Measurements from ENCODE around the gene ACSL4.
A peak's percentile ranks its signal among the peaks of the same experiment; 100 is the strongest.
"Not testable (repeated sequence)": the region's sequence is repeated elsewhere in the genome, so short reads cannot be mapped to it uniquely, and the experiment has no call there.

Gene ACSL4

DNA sequence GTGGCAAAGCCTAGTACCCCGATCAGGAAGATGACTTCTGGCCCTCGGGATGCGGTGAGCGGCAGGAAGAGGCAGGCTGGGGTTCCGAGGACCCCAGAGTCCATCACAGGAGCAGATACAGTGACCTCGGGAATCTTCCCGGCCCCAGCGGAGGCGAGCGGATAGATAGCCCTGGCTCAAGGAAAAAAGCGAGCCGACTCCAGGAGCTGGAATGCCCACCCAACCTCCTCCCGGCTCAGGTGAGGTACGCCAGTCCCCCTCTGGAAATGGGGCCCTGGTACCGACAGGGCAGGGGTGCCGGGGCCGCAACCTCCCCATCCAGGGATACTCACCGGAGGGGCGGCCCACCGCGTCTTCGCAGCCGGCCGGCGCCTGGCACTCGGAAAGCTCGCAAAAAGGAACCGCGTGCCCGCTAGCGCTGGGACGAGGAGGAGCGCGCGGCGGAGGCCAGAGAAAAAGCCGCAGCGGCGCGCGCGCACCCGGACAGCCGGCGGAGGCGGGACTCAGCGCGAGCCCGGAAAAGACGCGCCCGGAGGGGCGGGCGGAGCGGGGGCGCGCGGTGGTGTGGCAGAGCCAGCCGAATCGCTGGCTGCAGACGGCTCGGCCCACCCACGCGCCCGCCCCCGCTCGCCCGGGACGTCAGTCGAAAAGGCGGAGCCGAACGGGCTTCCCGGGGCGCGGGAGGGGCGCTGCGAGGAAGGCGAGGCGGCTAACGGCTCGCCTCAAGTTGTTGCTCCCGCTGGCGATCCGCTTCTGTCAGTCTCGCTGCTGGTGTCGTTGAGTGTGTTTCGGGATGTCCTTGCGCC, at the start of gene ACSL4:
Gene ACSL4 (minus strand): TSS at position 451 of the 806 bp plus-strand sequence. CDS start 49,894 bp downstream, outside the sequence.
- peak; percentile 85 for DNase-seq

DNA sequence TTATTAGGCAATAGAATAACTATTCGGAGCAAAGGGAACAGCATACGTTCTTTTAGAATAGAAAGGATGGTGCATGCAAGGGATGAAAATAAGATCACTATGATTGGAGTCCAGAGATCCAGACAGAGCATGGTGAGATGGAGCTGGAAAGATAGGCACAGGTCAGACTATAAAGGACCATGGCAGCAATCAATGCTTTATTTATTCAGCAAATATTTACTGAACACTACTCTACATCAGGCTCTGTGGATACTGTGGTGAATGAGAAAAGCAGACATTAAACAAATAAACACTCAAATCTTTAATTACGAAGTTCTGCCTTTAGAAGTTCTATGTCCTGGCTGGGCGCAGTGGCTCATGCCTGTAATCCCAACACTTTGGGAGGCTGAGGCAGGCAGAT, 44.7 kb upstream of the ACSL4 start:
- no peak for DNase-seq

DNA sequence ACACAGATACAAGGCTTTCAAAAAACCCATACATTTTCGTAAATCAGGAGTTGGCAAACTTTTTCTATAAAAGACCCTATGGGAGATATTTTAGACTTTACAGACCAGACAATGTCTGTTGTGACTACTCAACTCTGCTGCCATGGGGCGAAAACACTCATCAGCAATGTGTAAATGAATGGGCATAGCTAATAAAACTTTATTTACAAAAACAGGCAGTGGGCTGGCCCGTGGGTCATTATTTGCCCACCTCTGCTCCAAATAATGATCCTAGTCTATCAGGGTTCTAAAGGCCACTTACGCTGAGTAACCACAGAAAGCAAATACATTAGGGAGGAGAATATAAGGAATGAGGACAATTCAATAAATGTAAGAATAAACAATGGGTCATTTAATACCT, 43.9 kb upstream of the ACSL4 start:
- no peak for DNase-seq

DNA sequence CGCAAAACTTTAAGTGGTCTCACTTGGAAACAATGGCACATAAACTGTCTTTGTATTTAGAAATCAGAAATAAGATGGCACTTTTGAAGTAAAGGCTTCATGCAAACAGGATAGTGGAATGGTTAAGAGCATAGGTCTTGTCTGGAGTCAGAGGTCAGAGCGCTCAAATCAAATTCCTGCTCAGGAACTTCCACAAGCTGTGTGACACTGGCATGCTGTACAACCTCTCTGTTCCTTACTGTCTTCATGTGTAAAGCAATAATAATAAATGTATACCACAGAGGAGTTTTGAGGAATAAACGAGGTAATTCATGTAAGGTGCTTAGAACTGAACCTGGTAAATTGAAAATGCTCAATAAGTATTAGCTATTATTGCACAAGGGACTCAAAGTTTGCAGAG, 43.4 kb upstream of the ACSL4 start:
- DNase-seq, result no peak

DNA sequence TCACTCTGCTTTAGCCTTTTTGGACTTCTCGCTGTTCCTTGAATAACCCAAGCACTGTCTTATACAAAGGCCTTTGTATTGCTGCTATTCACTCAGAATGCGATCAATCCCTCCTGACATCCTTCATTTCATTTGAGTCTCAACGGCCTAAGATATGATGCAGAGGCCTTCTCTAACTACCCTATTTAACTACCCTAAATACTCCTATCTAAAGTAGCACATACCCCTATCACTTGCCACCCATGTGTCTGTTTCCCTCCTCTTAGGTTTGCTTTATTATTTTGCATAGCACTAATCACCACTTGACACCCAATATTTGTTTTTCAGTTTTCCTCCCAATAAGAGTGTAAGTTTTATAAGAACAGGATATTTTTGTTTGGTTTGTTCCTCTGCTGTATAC, 42.3 kb upstream of the ACSL4 start:
- DNase-seq, result no peak

DNA sequence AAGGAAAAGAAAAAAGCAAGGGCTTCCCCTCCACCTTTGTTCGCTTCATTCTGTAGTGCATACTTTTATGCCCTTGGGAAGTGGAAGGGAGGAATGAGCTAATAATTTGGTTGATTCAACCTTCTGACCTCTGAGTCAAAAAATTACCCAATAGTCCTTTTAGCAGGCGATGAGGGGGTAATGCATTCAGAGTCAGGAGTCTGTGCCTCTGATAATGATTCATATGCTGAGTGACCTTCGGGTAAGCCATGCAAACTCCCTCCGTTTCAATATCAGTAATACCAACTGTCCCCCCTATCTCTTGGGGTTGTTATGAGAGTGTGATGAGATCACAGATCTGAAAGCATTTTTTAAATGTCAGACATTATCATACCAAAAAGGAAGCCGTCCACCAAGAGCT, 41.6 kb upstream of the ACSL4 start:
- no peak for DNase-seq

DNA sequence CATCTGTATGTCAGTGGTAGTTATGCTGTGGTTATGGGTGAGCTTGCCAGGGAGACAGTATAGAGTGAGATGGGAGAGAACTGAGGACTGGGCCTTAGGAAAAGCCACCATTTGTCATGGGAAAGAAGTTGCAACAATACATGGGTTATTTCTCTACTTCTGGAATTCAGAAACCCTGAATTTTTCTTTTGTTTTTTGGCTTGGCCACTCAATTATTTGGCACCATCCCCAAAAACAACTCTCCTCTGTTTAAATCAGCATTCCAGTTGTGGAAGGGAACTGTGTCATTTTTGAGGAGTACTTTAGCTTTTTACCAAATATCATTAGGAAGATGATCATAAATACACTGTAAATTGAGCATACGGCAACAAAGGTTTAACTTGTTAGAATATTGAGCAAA, 41.1 kb upstream of the ACSL4 start:
- no peak for DNase-seq

DNA sequence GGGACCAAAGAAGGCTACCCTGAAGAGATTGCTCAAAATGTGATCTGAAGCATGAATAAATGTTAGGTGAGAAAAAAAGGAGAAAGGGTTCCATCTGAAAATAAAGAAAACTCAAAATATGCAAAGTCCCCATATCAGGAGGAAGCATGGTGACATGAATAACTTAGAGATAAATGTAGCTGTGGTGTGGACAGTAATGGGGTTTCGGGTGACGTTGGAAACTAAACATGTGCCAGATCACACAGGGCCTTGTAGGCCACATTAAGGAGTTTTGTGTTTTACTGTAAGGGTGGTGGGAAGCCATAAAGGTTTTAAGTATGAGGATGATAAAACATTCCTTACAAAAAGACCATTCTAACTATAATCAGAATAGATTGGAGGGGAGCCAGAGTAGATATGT, 40.3 kb upstream of the ACSL4 start:
- no peak for DNase-seq

DNA sequence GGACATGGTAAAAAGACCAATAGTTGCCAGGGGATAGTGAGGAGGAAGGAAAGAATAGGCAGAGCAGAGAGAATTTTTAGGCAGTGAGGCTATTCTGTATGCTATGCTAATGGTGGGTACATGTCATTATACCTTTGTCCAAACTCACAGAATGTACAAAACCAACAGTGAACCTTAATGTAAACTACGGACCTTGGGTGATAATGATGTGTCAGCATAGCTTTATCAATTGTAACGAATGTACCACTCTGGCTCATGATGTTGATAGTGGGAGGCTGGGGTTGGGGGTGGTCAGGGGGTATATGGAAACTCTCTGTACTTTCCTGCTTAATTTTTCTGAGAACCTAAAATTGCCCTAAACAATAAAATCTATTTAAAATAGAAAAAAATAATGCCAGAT, 37.7 kb upstream of the ACSL4 start:
- DNase-seq, result no peak

DNA sequence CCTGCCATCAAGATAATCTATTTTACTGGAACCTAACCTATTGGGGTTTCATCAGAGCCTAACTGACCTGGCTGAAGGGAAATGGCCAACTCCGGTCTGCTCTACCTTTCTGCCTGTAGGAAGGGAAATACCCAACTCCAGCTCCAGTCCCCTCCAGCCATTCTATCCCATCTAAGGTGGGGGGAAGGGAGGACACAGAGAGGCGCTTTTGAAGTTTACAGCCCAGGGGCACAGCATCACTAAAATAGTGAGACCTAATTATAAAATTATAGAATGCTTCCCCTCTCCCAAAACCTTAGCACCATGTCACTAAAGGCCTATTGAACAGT, 27.8 kb upstream of the ACSL4 start:
- DNase-seq, result no peak

DNA sequence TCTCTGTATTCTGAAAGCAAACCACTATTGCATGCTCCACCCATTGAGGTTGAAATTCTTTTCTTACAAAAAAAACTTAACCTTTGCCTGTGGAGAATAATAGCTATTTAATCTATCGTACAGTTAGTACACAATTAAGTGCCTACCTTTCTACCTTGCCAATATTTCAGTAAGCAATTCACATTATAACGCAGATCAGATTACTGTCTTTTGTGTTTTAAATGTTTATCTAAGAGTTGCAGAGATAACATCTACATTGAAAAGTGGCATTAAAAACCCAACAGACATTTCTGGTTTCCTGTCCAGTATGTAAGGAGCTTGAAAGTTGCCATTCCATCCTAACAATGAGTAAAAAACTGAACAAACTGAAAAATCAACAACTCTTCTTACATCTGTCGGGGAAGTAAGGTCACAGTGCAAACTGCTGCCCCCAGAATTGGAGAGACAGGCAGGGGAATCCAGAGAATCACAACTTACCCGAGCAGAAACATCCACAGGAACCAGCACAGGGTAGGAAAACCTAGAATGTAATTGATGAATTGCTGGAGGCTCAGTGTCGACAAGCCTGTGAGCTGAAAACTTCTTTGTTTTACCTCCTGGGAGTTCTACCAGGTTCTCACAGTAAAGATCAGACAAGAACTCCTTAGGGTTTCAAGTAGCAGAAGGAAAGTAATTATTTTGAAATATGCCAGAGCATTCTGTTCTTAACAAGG, 27.3 kb upstream of the ACSL4 start:
- DNase-seq, result no peak

DNA sequence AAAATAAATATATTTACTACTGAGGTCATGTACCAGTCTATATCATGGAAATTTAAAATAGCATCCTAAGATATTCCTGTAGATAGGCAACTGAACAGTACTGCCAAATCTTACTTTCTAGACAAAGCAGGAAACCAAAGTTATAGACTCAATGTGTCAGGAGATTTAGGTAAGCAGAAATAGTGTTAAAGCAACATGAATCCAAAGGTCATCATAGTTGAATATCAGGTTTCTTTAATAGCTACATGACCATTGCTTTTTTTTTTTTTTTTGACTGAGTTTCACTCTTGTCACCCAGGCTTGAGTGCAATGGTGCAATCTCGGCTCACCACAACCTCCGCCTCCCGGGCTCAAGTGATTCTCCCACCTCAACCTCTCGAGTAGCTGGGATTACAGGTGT, 20.2 kb upstream of the ACSL4 start:
- DNase-seq, result no peak

DNA sequence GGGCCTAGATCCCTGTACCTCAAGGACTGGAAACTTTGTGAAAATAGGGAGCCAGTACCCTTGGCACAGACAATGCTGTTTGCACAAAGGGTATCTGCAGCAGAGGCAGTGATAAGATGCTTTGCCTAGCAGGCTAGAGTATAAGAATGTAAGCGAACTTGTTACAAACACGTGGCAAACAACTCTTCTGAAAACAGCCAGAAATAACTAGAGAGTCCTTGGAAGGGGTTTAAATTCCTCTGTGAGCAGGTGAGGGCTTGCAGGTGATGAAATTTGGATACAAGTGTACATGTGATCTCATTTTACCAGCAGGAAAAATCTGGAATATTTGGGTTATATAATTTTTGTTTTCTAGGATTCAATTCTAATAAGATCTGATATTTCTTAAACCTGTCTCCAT, 18.6 kb upstream of the ACSL4 start:
- no peak for DNase-seq

DNA sequence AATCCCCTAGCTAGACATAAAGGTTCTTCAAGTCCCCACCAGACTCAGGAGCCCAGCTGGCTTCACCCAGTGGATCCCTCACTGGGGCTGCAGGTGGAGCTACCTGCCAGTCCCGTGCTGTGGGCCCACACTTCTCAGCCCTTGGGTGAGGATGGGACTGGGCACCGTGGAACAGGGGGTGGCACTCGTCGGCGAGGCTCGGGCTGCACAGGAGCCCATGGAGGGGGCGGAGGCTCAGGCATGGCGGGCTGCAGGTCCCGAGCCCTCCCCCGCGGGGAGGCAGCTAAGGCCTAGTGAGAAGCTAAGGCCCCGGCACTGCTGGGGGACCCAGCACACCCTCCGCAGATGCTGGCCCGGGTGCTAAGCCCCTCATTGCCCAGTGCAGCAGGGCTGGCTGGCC, 16.1 kb upstream of the ACSL4 start:
- DNase-seq, result no peak

DNA sequence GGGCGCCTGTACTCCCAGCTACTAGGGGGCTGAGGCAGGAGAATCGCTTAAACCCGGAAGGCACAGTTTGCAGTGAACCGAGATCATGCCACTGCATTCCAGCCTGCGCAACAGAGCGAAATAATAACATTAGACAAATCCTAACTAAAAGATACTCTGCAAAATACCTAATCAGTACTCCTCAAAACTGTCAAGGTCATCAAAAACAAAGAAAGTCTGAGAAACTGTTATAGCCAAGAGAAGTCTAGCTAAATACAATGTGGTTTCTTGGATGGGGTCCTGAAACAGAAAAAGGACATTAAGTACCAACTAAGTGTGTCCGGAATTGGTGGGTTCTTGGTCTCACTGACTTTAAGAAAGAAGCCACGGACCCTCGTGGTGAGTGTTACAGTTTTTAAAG, 14.6 kb upstream of the ACSL4 start:
- DNase-seq, result no peak

DNA sequence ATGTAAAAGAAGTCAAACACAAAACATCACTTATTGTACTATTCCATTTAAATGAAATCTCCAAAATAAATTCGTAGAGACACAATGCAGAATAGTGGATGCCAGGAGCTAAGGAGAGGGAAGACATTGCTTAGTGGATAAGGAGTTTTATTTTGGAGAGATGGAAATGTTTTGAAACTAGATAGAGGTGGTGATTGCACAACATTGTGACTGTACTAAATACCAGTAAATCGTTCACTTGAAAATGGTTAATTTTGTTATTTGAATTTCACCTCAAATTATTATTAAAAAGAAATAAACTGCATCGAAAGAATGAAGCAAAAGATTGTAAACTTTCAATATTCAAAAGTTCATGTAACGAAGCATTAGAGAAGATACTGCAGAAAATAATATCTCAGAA, 9.7 kb upstream of the ACSL4 start:
- no peak for DNase-seq

DNA sequence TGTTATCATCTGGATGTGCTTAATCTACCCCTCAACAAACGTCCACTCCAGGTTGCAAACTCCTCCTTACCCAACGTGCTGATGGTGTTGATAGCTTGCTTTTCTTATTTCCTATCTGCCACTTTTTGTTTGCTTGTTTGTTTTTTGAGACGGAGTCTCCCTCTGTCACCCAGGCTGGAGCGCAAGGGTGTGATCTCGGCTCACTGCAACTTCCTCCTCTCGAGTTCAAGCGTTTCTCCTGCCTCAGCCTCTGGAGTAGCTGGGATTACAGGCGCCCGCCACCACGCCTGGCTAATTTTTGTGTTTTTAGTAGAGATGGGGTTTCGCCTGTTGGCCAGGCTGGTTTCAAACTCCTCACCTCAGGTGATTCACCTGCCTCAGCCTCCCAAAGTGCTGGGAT, 7.8 kb upstream of the ACSL4 start:
- DNase-seq, result not testable (repeated sequence)

DNA sequence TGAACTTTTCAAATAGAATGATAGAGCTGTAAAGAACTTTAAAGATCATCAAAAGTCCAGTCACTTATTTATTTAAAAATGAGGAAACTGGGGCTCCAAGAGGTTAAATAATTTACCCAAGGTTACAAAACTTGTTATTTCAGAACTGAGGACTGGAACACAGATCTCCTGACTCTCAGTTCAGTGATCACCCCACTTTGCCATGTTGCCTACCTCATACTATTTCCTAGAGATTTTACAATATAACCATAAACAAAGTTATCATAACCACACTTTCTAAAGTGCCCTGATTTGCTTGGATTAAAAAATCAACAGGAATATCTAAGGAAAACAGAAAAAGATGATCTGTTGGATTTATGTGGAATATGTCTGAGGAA, 7.4 kb upstream of the ACSL4 start:
- DNase-seq, result no peak

DNA sequence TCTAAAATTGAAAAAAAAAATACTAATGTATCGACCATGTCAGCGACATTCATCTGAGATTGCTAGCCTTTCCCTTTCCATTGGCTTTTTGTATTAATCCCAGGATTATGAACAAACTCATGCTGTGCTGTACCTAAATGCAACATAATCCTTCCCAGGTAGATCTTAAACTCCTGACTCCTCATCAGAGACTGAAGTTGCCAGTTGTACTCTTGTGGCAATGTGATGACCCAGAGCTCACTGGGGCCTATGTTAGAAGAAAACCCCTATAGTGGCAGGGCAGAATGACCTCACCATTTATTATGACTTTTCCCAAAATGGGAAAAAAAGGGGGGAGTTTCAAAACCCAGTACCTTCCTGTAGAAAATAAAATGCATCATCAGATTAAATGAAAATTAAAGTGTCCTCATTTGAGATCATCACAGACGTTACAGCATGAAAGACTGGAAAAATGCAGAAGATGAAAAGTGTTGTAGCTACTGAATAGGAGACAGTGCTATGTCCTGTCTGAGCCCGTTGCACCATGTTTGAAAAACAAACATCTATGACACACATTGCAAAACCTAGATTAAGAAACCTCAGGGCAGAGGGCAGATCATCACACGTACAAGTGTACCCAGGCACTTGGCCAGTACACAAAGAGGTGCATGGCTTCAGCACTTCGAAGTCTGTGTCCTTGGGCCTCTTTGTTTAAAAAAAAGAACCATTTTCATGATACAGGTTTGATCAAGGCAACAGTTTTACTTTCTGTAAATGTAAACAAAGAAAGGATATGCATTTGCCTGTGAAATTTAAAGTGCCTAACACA, 6.8 kb upstream of the ACSL4 start:
- DNase-seq, result no peak

DNA sequence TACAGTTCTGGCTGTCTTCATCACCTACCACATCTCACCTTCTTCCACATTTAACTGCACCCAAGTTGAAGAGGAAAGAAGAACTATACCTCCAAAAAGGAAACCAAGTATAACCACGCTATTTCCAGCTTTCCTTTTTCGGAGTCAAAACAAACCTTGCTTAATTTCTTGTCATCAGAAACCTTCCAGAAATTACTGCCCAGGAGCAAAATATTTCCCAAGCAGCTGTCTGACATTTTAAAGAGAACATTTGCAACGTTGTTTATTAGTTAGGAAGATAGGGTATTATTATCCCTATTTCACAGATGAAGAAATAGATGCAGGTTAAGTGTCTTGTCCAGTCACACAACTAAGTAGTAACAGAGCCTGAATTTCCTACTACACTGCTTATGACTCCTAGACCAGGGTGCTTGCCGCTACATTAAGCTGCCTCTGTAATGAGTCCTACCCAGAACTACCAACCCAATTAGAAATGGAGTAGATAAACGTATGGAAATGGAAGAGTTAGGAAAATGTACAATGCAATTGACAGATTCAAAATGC, 2.2 kb upstream of the ACSL4 start:
- no peak for DNase-seq

DNA sequence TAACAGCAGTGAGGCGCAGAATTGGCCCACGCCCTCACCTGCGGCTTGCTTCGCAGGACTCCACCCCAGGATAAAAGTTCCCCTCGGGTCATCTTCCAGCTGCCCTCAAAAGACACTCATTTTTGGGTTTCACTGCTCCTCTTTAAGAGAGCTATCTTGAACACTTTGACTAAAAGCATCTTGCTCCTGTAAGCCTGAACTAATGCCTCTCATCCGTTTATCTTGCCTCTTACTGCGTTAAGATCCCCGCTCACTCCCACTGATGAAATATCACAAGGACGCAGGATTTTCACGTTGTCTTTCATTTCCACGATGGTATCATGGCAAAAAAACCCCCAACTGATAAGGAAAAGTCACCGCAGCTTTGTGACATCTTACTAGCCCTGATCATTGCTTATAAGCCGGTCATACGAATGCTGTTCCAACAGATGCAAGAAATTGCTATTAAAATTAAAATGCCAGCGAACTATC, 591 bp upstream of the ACSL4 start:
- DNase-seq, result no peak

DNA sequence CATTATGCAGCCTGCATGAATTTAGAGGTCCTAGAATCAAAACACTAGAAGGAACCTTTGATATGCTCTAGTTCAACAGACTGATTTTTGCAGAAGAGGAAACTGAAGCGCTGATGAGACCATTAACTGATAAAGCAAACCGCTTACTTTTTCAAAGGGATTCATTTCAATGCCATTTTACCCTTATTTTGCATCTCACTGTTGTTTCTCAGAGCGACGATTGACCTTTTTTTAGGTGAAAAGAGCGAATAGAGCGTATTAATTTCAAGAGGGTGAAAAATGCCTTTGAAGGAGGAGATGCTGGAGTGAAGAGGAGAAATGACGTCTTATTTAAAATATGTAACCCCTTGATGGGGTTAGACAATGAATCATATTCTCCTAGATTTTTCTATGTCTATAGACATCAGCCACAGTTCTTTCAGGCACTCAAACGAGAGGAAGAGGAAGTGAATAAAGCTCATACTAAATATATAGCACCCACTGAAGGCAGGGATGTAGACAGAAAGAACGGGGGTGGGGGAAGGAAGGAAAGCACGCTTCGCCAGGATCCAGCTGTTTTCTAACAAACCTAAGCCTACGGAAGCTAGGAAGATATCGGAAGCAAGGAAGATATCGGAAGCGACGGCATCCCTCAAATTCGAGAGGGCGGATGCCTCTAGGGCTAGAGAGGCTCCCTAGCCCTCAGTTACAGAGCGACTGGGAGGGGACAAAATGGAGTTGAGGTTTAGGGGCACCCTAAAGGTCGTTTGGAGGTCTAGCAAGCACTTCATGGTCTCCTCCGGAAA, 848 bp downstream of the ACSL4 start:
- peak; percentile 16 for DNase-seq

DNA sequence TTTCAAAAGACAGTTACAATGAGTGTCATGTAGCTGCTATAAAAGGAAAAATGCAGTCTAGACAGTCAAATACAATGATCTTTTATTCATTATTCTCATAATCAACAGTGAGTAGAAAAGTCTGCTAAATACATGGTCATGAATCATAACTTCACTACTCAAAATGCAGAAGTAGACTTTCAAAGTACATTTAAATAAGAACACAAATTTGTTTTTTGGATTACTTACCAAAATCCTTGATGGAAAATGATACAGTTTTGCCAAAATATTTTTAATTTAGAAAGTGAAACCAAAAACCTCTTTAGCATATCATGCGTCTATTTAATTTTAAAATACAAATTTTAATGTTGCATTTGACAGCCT, 4.9 kb downstream of the ACSL4 start:
- DNase-seq, result no peak

Data from activated naive CD4-positive, alpha-beta T cell treated with Interleukin-2 at 50 U/mL for 16 hours (primary cell).